ENCODE results near the gene PXN.
"Not testable (repeated sequence)": the region's sequence is repeated elsewhere in the genome, so short reads cannot be mapped to it uniquely, and the experiment has no call there.

- not testable (repeated sequence) for TF ChIP-seq POLR2A (IDR thresholded peaks at IDR 0.05; ENCODE audit: low read depth, low read length); CEBPB (IDR thresholded peaks at IDR 0.05; ENCODE audit: borderline replicate concordance in 1 of 2, low read depth in 2 of 2, low read length in 2 of 2); CTCF (IDR thresholded peaks at IDR 0.05 in 2 of 3, conservative IDR thresholded peaks at IDR 0.05 in 1 of 3; ENCODE audit: control insufficient read depth in 2 of 3, extremely low read depth in 1 of 3, insufficient read depth in 1 of 3, low read depth in 3 of 3, low read length in 3 of 3)
These were observed 12.2 kb downstream of the PXN start for GRCh38 chr12:120253313-120253712.
